HepG2 (cell line): ENCODE measurements around the gene CLEC4D. TPM values are rescaled to one million over a fixed set of nuclear protein-coding genes. Genes with fewer than 3 reads are reported as not detected.

Experiments
- ATAC-seq: fragments of 200-7000 bp; cut with Tn5 transposase; 3 replicates; pipeline ENCODE4 v1.9.1; 2020; ENCODE audit warnings: mild to moderate bottlenecking, moderate library complexity
- Bru-seq: library from RNA; stranded (reverse); fragments of 400-500 nt; gene quantifications from one replicate; lab custom pipeline; 2021; lab: Mats Ljungman, UMichigan
- BruChase-seq, 2 experiments: library from RNA; stranded (reverse); fragments of 400-500 nt; gene quantifications; one replicate each; lab custom pipeline; 2021; lab: Mats Ljungman, UMichigan
- BruUV-seq: library from RNA; stranded (reverse); fragments of 400-500 nt; replicated peaks from 2 replicates; lab custom pipeline; 2021; lab: Mats Ljungman, UMichigan
- CTCF ChIA-PET: fragments of 300-600 bp; formaldehyde crosslinking; extraction: SDS; loops from one replicate; lab custom pipeline; 2021; ENCODE audit warnings: low total read pairs, inconsistent platforms, low intra/inter-chr PET ratio; lab: Yijun Ruan, JAX
- POLR2A ChIA-PET: fragments of 350-600 bp; sonication (Branson Sonifier 250); formaldehyde crosslinking; loops from one replicate; lab custom pipeline; 2020; ENCODE audit warnings: antibody characterized with exemption, inconsistent platforms; lab: Yijun Ruan, JAX
- DNase-seq: peaks from one replicate; pipeline ENCODE4 v3.0.0-alpha.2; 2015; ENCODE audit warnings: low spot score
- FAIRE-seq: peaks from 3 replicates; lab custom pipeline; 2011; peaks lifted over from hg19 to GRCh38; lab: Jason Lieb, UNC
- H2AFZ ChIP-seq: one replicate; pipeline ENCODE4 v1.6.1; 2011; ENCODE audit warnings: low read length, inconsistent platforms
- H3K27ac ChIP-seq: fragments of 300-600 bp; 3 replicates; pipeline ENCODE4 v1.8.0; 2011; ENCODE audit warnings: mixed run types, mild to moderate bottlenecking, mixed read lengths, low read length, inconsistent platforms; ENCODE audit not compliant: insufficient read depth; ENCODE audit errors: extremely low read length
- H3K27me3 ChIP-seq, 2 experiments: fragments of 200-600 bp in 1 of 2; 2 replicates in 1 of 2; 3 replicates in 1 of 2; pipeline versions ENCODE4 v1.6.0 to v1.8.0; 2011; ENCODE audit warnings: low read length in 2 of 2, mild to moderate bottlenecking in 2 of 2, moderate library complexity in 2 of 2, inconsistent platforms in 1 of 2; ENCODE audit not compliant: insufficient read depth in 2 of 2, control insufficient read depth in 1 of 2
- H3K36me3 ChIP-seq, 2 experiments: fragments of 200-600 bp in 1 of 2; replicated peaks in 1 of 2; 2 replicates in 1 of 2; 3 replicates in 1 of 2; pipeline versions ENCODE4 v1.5.1 to v1.8.0; 2011; ENCODE audit warnings: low read length in 2 of 2, inconsistent platforms in 1 of 2; ENCODE audit not compliant: insufficient read depth in 2 of 2, control insufficient read depth in 1 of 2
- H3K4me1 ChIP-seq: 2 replicates; pipeline ENCODE4 v1.5.1; 2012; ENCODE audit warnings: low read length, inconsistent platforms; ENCODE audit not compliant: insufficient read depth
- H3K4me2 ChIP-seq: 2 replicates; pipeline ENCODE4 v1.6.0; 2011; ENCODE audit warnings: low read depth, low read length, inconsistent platforms
- H3K4me3 ChIP-seq, 3 experiments: fragments of 200-600 bp in 1 of 3; sonication (generic), shearing (Covaris generic) in 1 of 3; replicated peaks in 1 of 3; 2 replicates each; pipeline ENCODE4 v1.5.1; 2011 to 2016; ENCODE audit warnings: low read length in 3 of 3, inconsistent platforms in 2 of 3, low read depth in 2 of 3, mild to moderate bottlenecking in 2 of 3, control low read depth in 1 of 3, mixed read lengths in 1 of 3; ENCODE audit not compliant: insufficient read depth in 1 of 3
- H3K79me2 ChIP-seq: one replicate; pipeline ENCODE4 v1.6.1; 2011; ENCODE audit warnings: low read length, inconsistent platforms; ENCODE audit not compliant: insufficient read depth
- H3K9ac ChIP-seq: 2 replicates; pipeline ENCODE4 v1.6.0; 2011; ENCODE audit warnings: mild to moderate bottlenecking, low read depth, low read length, inconsistent platforms; ENCODE audit not compliant: insufficient read depth
- H3K9me3 ChIP-seq: 2 replicates; pipeline ENCODE4 v1.5.1; 2012; ENCODE audit warnings: mild to moderate bottlenecking, low read length
- H4K20me1 ChIP-seq: 2 replicates; pipeline ENCODE4 v1.6.0; 2011; ENCODE audit warnings: inconsistent platforms, mild to moderate bottlenecking, low read length, moderate library complexity; ENCODE audit not compliant: insufficient read depth
- HMG20A ChIP-seq: IDR thresholded peaks from 2 replicates; pipeline ENCODE4 v1.6.1; 2016; ENCODE audit warnings: borderline replicate concordance
- KLF13 ChIP-seq: sonication (generic); formaldehyde crosslinking; IDR thresholded peaks from 2 replicates; pipeline ENCODE4 v1.4.0; 2020; ENCODE audit warnings: mild to moderate bottlenecking, missing genetic modification reagents
- ZFAT ChIP-seq: sonication (generic); formaldehyde crosslinking; conservative IDR thresholded peaks from 2 replicates; pipeline ENCODE4 v1.8.1; 2023; ENCODE audit warnings: missing genetic modification reagents, inconsistent platforms
- WGBS: methylation state at CpG from one replicate; pipeline ENCODE4 v1.1.6; 2017; ENCODE audit warnings: low lambda C conversion rate; 5-methylcytosine and 5-hydroxymethylcytosine counted together
- in situ Hi-C: cut with HindIII; loops from 2 replicates; pipeline ENCODE4 v1.10.0; 2017; ENCODE audit warnings: low pct_unique_long_range_greater_than_20kb; ENCODE audit not compliant: extremely low pct_ligation_motif_present
- intact Hi-C: fragments of 100-400 bp; cut with micrococcal nuclease; formaldehyde crosslinking; loops from one replicate; pipeline ENCODE4 v1.10.0; 2022; ENCODE audit not compliant: unreplicated experiment
- long read RNA-seq, 2 experiments: library from RNA in 1 of 2; library from polyadenylated mRNA in 1 of 2; stranded (forward) in 1 of 2; unstranded in 1 of 2; transcript quantifications; one replicate each; pipeline ENCODE4 v2.0.0, GENCODE V29; 2019 to 2022
- polyA minus RNA-seq, 3 experiments: library from RNA; depleted of rRNA, polyadenylated mRNA; stranded (reverse); fragments of >200 nt; gene quantifications; 2 replicates each; pipeline ENCODE4 v1.2.3, GENCODE V29; 2011; ENCODE audit warnings: low replicate concordance in 1 of 3
- polyA plus RNA-seq, 8 experiments: library from polyadenylated mRNA; depleted of rRNA in 3 of 8; stranded (reverse) in 7 of 8; unstranded in 1 of 8; fragments of >200 nt; fragmentation: Illumina TruSeq in 4 of 8; extraction: Trizol in 4 of 8; gene quantifications; 2 replicates each; pipeline versions ENCODE4 v1.2.1 to v1.2.3, GENCODE V29; 2011 to 2016; ENCODE audit warnings: low read depth in 4 of 8, missing spikeins in 1 of 8, mixed read lengths in 1 of 8; ENCODE audit not compliant: insufficient read depth in 1 of 8
- total RNA-seq, 5 experiments: library from RNA; depleted of rRNA; stranded (reverse); fragments of >200 nt; fragmentation: Illumina TruSeq; extraction: Trizol; gene quantifications; 2 replicates each; pipeline ENCODE4 v1.2.3, GENCODE V29; 2016; ENCODE audit warnings: low read depth in 1 of 5
- TF ChIP-seq, protein P1 (sequence below): sonication (generic); formaldehyde crosslinking; IDR thresholded peaks from 2 replicates; pipeline ENCODE4 v1.4.0; 2020; ENCODE audit warnings: missing genetic modification reagents, mild to moderate bottlenecking, borderline replicate concordance
- TF ChIP-seq, protein P2 (sequence below): IDR thresholded peaks from 2 replicates; pipeline ENCODE4 v1.4.0; 2020; ENCODE audit warnings: mild to moderate bottlenecking, missing genetic modification reagents

Gene CLEC4D
- total RNA-seq (2016; rRNA removed; fragmentation: Illumina TruSeq; extraction: Trizol): not detected in 2 replicates
- not detected in 2 replicates for total RNA-seq (2016; cell fraction: cytosol; rRNA removed; fragmentation: Illumina TruSeq; extraction: Trizol; ENCODE audit: low read depth)
- not detected in 2 replicates for total RNA-seq (2016; cell fraction: insoluble cytoplasmic fraction; rRNA removed; fragmentation: Illumina TruSeq; extraction: Trizol)
- not detected in 2 replicates for total RNA-seq (2016; cell fraction: membrane; rRNA removed; fragmentation: Illumina TruSeq; extraction: Trizol)
- total RNA-seq (2016; cell fraction: nucleus; rRNA removed; fragmentation: Illumina TruSeq; extraction: Trizol): not detected in 2 replicates
- not detected in 2 replicates for polyA plus RNA-seq (2011; rRNA removed)
- polyA plus RNA-seq (2011; cell fraction: cytosol; rRNA removed): not detected in 2 replicates
- not detected in 2 replicates for polyA plus RNA-seq (2011; cell fraction: nucleus; rRNA removed)
- polyA plus RNA-seq (2012): not detected in 2 replicates
- not detected in 2 replicates for polyA plus RNA-seq (2016; cell fraction: cytosol; fragmentation: Illumina TruSeq; extraction: Trizol; ENCODE audit: low read depth)
- polyA plus RNA-seq (2016; cell fraction: insoluble cytoplasmic fraction; fragmentation: Illumina TruSeq; extraction: Trizol; ENCODE audit: low read depth): not detected in 2 replicates
- not detected in 2 replicates for polyA plus RNA-seq (2016; cell fraction: membrane; fragmentation: Illumina TruSeq; extraction: Trizol; ENCODE audit: low read depth)
- not detected in 2 replicates for polyA plus RNA-seq (2016; cell fraction: nucleus; fragmentation: Illumina TruSeq; extraction: Trizol; ENCODE audit: insufficient read depth, low read depth)
- not detected in 2 replicates for polyA minus RNA-seq (2011; rRNA and poly(A)+ RNA removed; ENCODE audit: low replicate concordance)
- not detected in 2 replicates for polyA minus RNA-seq (2011; cell fraction: cytosol; rRNA and poly(A)+ RNA removed)
- not detected in 2 replicates for polyA minus RNA-seq (2011; cell fraction: nucleus; rRNA and poly(A)+ RNA removed)
- Bru-seq, nascent RNA: not detected
- not detected for BruChase-seq, experiment 1, labeled RNA remaining after a 6-hour chase
- not detected for BruChase-seq, experiment 2, labeled RNA remaining after a 2-hour chase
- long read RNA-seq, experiment 1: 0 reads
- long read RNA-seq, experiment 2: 0 reads

DNA sequence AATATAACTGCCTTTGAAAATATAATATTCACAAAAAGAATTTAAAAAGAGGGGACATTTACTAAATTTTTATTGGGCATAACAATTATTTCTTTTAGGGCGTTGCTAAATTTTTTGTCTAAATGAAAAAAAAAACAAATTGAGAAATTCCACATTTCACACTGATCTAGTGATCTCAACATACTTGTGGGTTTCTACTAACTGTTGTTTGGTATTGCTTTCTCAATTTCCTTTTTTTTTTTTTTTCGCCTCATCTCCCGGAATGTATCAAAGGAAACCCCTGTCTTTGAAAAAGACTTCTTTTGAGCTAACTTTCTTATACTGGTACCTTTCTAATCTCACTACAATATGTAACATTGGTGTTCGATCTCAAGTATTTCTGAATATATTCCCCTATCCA, at the start of gene CLEC4D:
Gene CLEC4D (plus strand): TSS at position 248 of the 400 bp plus-strand sequence. CDS start 230 bp downstream, outside the sequence.
- no peaks in the 10 kb centered on the region for H3K36me3 ChIP-seq
- H3K9ac ChIP-seq: no peak within 1 kb of the TSS
- no peak within 1 kb of the TSS for H3K27ac ChIP-seq
- FAIRE-seq (no peak), ATAC-seq (no peak), DNase-seq (no peak)
- no peak for TF ChIP-seq KLF13 (CRISPR knock-in tag)
- WGBS: 3% methylated on average over 4 of the region's 4 CpGs
- H4K20me1 ChIP-seq: no peaks in the 10 kb centered on the region; the same call in 1 of the 2 replicates
- peaks cover 0 to 16% of the 10 kb centered on the region in 2 experiments; a peak in 3 of 5 replicates for H3K27me3 ChIP-seq
- CTCF ChIA-PET: no interaction called here
- H3K4me2 ChIP-seq: no peak within 1 kb of the TSS
- H2AFZ ChIP-seq: no peak within 1 kb of the TSS
- no TSS peak for BruUV-seq
- H3K79me2 ChIP-seq: no peaks in the 10 kb centered on the region
- no peak within 1 kb of the TSS for H3K4me3 ChIP-seq
- POLR2A ChIA-PET: no interaction called here
- H3K9me3 ChIP-seq: no peaks in the 10 kb centered on the region
- no peaks in the 10 kb centered on the region for H3K4me1 ChIP-seq
- intact Hi-C loops: no loop called here
- in situ Hi-C loops: no loop called here

DNA sequence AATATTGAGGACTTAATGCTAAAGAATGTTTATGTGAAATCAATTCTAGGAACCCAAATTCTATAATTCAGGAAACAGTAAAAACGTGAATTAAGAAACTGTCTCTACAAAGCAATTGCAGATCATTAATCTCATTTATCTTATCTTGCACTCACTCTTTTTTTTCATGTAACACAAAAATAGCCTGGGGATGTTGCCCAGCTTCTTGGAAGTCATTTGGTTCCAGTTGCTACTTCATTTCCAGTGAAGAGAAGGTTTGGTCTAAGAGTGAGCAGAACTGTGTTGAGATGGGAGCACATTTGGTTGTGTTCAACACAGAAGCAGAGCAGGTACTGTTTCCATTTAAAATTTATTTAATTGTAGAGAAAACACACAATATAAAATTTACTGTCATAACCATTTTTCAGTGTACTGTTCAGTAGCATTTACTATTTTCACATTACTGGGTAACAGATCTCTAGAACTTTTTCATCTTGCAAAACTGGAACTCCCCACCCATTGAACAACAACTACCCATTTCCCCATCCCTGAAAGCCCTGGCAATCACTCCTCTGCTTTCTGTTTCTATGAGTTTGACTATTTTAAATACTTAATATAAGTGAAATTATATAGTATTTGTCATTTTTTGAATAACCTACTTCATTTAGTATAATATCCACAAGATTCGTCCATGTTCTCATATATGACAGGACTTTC, 47.9 kb upstream of the CLEC4D start:
- in situ Hi-C loops: no loop called here
- no peak for DNase-seq
- ATAC-seq: no peak
- TF ChIP-seq ZFAT (CRISPR knock-in tag) (no peak), HMG20A (CRISPR knock-in tag) (no peak)
- TF ChIP-seq, protein P1, sequence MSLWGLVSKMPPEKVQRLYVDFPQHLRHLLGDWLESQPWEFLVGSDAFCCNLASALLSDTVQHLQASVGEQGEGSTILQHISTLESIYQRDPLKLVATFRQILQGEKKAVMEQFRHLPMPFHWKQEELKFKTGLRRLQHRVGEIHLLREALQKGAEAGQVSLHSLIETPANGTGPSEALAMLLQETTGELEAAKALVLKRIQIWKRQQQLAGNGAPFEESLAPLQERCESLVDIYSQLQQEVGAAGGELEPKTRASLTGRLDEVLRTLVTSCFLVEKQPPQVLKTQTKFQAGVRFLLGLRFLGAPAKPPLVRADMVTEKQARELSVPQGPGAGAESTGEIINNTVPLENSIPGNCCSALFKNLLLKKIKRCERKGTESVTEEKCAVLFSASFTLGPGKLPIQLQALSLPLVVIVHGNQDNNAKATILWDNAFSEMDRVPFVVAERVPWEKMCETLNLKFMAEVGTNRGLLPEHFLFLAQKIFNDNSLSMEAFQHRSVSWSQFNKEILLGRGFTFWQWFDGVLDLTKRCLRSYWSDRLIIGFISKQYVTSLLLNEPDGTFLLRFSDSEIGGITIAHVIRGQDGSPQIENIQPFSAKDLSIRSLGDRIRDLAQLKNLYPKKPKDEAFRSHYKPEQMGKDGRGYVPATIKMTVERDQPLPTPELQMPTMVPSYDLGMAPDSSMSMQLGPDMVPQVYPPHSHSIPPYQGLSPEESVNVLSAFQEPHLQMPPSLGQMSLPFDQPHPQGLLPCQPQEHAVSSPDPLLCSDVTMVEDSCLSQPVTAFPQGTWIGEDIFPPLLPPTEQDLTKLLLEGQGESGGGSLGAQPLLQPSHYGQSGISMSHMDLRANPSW: no peak
- TF ChIP-seq, protein P2, sequence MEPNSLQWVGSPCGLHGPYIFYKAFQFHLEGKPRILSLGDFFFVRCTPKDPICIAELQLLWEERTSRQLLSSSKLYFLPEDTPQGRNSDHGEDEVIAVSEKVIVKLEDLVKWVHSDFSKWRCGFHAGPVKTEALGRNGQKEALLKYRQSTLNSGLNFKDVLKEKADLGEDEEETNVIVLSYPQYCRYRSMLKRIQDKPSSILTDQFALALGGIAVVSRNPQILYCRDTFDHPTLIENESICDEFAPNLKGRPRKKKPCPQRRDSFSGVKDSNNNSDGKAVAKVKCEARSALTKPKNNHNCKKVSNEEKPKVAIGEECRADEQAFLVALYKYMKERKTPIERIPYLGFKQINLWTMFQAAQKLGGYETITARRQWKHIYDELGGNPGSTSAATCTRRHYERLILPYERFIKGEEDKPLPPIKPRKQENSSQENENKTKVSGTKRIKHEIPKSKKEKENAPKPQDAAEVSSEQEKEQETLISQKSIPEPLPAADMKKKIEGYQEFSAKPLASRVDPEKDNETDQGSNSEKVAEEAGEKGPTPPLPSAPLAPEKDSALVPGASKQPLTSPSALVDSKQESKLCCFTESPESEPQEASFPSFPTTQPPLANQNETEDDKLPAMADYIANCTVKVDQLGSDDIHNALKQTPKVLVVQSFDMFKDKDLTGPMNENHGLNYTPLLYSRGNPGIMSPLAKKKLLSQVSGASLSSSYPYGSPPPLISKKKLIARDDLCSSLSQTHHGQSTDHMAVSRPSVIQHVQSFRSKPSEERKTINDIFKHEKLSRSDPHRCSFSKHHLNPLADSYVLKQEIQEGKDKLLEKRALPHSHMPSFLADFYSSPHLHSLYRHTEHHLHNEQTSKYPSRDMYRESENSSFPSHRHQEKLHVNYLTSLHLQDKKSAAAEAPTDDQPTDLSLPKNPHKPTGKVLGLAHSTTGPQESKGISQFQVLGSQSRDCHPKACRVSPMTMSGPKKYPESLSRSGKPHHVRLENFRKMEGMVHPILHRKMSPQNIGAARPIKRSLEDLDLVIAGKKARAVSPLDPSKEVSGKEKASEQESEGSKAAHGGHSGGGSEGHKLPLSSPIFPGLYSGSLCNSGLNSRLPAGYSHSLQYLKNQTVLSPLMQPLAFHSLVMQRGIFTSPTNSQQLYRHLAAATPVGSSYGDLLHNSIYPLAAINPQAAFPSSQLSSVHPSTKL: no peak

More for the DNA sequence above, 47.9 kb upstream of the CLEC4D start:
- no peaks in the 10 kb centered on the region for H3K9me3 ChIP-seq
- ChIA-PET POLR2A (no interaction called here), CTCF (no interaction called here)
- no peaks in the 10 kb centered on the region for H3K4me1 ChIP-seq
- H4K20me1 ChIP-seq: no peaks in the 10 kb centered on the region
- no peaks in the 10 kb centered on the region for H3K36me3 ChIP-seq
- H3K27me3 ChIP-seq: no peaks in the 10 kb centered on the region
- no peak overlapping the region for H3K4me2 ChIP-seq
- intact Hi-C loops: no loop called here
- no peak overlapping the region for H3K9ac ChIP-seq
- 0% methylated on average over 2 of the region's 2 CpGs for WGBS
- no TSS peak for BruUV-seq
- H3K4me3 ChIP-seq: no peak overlapping the region
- no peak overlapping the region for H2AFZ ChIP-seq
- no peak overlapping the region for H3K27ac ChIP-seq
- H3K79me2 ChIP-seq: no peaks in the 10 kb centered on the region
- FAIRE-seq: no peak
